GM12892 (cell line): ENCODE data around the gene C20orf144.

Experiments used
- DNase-seq: peaks from one replicate; pipeline ENCODE4 v3.0.0; 2011; ENCODE audit not compliant: insufficient read length
- FAIRE-seq: peaks from 2 replicates; lab custom pipeline; 2011; peaks lifted over from hg19 to GRCh38; lab: Jason Lieb, UNC
- POLR2A ChIP-seq: IDR thresholded peaks from 2 replicates; pipeline ENCODE4 v1.6.1; 2011; ENCODE audit warnings: low read depth, low read length, control low read depth
- POLR2AphosphoS5 ChIP-seq: IDR thresholded peaks from 2 replicates; pipeline ENCODE4 v1.6.1; 2011; ENCODE audit warnings: low read depth, low read length, control low read depth
- TAF1 ChIP-seq: IDR thresholded peaks from 2 replicates; pipeline ENCODE4 v1.6.1; 2011; ENCODE audit warnings: low read depth, mild to moderate bottlenecking, control low read depth, low read length, borderline replicate concordance

Gene C20orf144

DNA sequence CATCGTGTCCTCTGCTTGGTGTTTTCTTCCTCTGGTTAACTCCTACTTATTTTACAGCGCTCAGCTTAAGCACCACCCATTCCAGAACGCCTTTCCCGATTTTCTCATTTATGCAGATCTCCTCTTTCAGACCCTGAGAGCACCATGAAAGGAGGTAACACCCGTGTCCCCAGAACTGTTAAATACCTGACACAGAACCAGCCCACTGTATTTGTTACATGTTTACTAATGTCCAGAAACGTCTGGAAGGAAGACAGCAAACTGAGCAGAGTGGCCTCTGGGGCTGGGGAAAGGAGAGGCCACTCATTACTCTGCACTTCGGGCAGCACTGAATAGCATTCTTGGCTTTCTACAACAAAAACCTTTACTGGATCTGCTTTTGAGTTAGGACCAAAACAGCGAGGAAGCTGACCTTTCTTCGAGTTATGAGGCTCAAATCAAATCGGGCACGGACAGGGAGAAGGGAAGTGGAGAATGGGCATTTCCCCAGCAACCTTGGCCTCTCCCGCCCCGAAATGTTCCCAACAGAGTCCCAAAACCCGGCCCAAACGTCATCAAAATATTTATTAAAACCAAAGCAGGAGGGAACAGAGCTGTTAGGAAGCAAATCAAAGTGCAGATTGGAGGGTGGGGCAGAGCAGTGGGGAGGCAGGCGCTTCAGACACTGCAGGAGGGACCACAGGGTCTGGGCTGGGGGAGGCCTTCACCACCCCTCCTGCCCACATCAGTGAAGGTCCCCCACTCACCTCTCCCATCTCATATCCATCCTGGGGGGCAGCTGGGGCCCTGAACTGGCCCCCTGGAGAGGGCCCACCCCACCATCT, 13.2 kb downstream of the C20orf144 start:
- DNase-seq: no peak
- FAIRE-seq: no peak
- no peak; the same call in 1 of the 2 replicates for TF ChIP-seq POLR2AphosphoS5
- TF ChIP-seq TAF1: no peak
- no peak for TF ChIP-seq POLR2A

DNA sequence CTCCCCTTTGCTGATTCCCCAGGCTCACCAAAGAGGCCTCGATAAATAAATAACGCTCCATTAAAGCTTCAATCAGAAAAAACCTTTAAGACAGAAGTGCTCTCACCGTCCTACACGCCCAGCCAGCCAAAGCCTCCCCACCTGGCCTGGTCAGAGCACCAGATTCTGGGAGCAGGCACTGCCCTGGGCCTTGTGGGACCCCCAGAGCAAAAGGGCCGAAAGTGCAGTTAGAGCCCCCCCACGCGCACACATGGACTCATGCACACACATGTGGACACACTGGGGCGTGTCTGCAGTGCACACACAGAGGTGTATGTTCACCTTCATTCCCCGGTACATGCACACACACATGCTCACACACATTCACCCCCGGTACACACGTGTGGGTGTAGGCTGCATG, 14.0 kb downstream of the C20orf144 start:
- DNase-seq (no peak), FAIRE-seq (no peak)
- TF ChIP-seq TAF1 (no peak), POLR2AphosphoS5 (no peak; the same call in 1 of the 2 replicates), POLR2A (no peak)

DNA sequence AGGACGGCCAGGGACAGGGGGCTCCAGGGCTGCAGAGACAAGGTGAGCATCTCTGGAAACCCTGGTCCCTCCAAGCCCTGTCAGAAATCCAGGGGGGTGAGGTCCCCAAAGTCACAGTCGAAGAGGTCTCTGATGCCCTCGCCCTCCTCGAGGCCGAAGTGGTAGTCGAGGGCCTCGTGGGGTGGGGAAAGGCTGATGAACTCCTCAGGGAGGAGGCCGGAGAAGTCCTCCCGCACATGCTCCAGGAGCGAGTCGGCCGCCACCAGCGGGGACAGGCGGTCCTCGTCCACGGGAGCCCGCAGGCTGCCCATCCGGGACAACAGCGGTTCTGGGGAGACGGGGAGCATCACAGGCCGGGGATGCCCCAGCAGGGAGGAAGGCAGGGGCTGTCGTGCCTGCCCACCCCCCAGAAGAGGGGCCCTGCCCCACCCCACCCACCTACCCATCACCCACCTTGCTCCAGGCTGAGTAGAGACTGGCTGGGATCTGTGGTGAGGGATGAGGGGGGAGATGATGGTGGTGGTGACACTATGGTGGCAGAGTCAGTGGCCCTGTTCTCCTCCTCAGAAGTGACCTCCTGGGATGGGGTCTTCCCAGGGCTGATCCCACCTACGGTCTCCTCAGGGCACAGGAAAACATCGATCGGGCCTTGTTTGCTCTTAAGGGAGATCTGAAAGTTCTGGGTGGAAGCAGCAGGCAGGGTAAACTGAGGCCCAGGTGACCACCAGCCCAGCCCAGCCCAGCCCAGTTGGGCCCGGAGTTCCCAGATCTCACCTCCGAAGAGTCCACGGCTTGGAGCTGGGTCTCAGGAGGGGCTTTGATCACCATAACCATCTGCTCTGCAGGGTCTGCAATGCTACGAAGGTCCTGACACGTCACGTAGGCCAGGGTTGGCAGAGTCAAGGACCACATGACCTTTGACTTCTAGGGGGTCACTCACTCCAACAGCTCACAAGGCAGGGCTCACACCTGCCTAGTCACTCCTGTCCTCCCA, 14.8 kb downstream of the C20orf144 start:
- FAIRE-seq (no peak), DNase-seq (no peak)

DNA sequence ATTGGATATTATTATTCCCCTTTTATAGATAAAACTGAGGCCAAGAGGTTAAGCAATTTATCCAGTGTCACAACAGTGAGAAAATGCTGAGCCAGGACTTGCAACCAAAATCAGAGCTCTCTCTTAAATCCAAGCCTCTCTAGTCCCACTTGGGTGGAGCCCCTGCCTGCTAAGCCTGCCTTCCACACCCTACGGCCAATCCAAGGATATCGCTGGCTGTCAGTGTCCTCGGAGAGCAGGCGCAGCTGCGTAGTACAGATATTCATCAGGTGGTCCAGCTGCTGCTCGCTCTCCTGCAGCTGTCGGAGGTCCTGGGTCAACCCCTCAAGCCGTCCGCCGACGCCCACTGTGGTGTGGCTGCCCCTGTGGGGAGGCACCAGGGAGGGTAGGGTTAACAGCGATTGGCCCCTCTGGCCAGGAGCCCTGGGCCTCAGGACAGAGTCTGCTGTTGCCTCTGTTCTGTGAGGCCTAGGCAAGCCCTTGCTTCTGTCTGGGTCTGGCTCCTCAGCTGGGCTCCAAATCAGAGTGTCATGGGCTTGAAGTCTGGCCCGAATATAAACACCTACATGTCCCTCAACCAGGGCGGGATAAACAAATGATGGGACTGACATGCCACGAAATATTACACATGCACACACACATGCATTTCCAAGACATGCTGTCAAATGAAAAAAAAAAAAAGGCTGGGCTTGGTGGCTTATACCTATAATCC, 16.0 kb downstream of the C20orf144 start:
- DNase-seq: no peak
- TF ChIP-seq POLR2AphosphoS5 (no peak), POLR2A (no peak; the same call in 1 of the 2 replicates), TAF1 (no peak)
- no peak for FAIRE-seq

More for the DNA sequence above, 14.8 kb downstream of the C20orf144 start:
- TF ChIP-seq POLR2AphosphoS5: no peak; the same call in 1 of the 2 replicates
- no peak for TF ChIP-seq TAF1
- TF ChIP-seq POLR2A: no peak

DNA sequence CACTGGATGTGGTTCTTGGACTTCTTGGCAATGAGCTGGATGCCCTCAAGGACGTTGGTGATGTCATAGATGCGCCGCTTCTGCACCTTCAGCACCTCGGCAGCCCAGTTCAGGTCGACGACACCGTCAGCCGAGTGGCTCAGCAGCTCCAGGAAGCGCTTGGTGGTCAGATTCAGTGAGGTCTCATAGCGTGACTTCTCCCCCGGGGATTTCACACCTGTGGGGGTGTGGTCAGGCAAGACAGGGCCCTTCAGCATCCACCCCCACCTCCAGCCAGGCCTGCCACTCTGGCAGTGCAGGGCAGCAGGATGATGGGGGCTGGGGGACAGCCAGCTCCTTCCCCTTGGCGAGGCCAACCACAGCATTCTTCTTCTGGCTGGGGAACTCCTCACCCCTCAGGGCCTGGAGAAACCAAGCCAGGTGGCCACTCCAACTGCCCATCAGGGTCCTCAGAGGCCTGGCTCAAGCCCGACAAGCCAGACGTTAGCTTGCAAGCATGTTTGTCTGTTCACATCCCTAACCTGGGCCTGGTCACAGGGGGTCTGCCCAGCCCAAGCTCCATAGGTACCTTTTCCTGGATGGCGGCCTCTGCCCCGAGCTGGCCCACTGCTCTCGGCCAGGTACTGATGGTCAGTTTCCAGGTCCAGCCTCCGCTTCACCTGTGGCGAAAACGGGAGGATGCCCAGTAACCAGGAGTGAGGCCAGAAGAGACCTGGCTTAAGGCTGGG, 17.8 kb downstream of the C20orf144 start:
- TF ChIP-seq TAF1 (no peak), POLR2A (peak; percentile 60), POLR2AphosphoS5 (0 out of 2 replicates have a peak, but pooled peaks have one; percentile 49)
- DNase-seq (peak; percentile 71), FAIRE-seq (peak; percentile 77)

DNA sequence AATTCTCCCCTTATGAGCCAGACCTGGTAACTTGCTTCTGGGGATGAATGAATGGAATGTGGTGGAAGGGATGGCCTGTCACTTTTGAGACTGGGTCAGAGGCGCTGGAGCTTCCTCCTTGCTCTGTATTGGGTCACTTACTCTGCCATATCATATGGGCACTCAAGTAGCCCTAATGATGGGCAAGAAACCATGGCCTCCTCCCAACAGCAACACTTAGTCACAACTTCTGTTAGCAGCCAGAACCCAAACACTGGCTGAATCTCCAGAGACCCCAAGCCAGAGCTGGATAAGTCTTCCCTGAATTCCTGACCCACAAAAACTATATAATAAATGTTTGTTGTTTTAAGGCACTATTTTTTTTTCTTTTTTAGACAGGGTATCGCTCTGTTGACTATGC, 18.6 kb downstream of the C20orf144 start:
- FAIRE-seq (no peak), DNase-seq (no peak)
- TF ChIP-seq POLR2A: no peak
- no peak for TF ChIP-seq POLR2AphosphoS5
- TF ChIP-seq TAF1: no peak

DNA sequence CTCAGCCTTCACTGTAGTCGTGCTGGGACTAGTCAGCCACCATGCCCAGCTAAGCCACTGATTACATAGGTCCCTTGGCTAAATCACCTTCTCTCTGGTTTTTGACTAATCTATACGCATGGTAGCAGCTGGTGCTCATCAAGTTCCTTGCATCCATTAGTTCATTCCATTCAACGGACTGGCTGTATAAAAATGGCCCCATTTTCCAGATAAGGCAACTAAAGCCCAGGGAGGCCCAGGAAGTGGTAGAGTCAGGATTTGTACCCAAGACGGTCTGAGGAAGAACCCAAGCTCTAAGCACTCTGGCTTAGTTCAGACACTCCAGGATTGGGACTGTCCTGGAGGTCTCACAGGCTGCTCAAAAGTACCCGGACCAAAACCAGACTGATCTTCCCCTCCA, 19.2 kb downstream of the C20orf144 start:
- FAIRE-seq: no peak

DNA sequence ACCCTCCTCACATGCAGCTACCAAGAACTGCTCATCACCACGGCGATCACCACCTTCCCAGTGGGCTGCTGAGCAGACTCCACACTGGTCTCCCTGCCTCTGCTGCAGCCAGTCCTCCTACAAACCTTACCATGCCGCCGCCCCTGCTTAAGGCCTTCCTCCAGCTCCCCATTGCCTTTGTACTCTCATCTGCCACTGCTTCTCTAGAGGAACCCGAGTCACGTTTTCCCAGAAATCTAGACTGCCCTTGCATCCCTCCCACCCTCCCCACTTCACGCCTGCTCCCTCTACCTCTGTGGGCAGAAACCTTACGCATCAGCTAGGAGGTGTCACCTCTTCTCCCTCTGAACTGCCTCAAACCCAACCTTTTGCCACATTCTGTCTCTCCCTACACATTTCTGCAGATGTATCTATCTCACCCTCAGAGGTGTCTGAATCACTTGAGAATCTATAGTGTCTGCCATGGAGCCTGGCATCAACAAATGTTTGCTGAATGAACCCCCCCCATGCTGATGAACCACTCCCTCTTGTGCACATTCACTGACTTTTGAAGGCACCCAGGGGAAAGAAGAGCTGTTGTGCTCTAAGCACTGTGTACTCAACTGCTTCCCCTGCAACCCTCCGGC, 19.7 kb downstream of the C20orf144 start:
- no peak for FAIRE-seq
- DNase-seq: no peak

More for the DNA sequence above, 19.2 kb downstream of the C20orf144 start:
- DNase-seq: no peak
- no peak for TF ChIP-seq POLR2AphosphoS5
- no peak for TF ChIP-seq TAF1
- no peak for TF ChIP-seq POLR2A

DNA sequence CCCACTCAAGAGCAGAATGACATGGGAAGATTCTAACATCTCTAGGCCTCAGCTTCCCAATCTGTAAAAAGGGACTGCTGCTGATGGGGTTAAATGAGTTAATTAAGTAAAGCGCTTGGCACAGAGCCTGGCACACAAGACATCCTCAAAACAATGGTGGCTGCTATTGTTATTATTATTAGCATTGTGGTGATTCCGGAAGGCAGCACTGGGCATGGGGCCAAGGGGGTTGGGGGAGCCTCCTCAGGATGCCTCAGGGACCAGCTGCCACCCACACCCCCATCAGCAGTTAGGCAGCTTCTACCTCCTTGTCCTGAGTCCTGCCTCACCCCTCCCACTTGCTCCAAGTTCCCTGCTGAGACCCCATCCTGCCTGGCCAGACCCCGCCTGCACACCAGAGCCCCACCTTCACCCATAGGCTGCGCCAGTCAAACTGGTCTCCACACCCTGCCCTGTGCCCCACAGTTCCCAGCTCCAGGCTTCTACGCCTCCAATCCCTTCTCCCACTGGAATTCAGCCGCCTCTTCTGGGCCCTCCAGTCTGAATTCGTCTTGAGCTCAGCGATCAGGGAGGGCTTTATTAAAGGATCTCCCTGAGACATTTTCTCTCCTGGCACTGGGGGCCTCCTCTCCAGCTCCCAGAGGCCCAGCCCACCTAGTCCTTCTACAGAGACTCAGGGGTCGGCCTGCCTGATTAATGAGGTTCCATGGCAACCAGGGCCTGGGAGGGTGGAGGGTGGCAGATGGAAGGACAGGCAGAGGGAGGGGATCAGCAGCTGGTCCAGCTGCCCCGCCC, 22.6 kb downstream of the C20orf144 start:
- FAIRE-seq: no peak
- no peak for DNase-seq
- TF ChIP-seq POLR2A: no peak
- no peak for TF ChIP-seq POLR2AphosphoS5
- TF ChIP-seq TAF1: no peak

More for the DNA sequence above, 19.7 kb downstream of the C20orf144 start:
- TF ChIP-seq POLR2A (no peak), POLR2AphosphoS5 (no peak; the same call in 1 of the 2 replicates), TAF1 (no peak)
